Measurements from ENCODE around the gene BPNT1. TPM values are rescaled to one million over a fixed set of nuclear protein-coding genes. Genes with fewer than 3 reads are reported as not detected.

The BPNT1 gene
- total RNA-seq, 2 experiments from 2014 or later = 43.0 to 98.5 TPM

GRCh38 chr1:220013497-220013896 lies 76.1 kb downstream of the BPNT1 start:
- no peaks in the 10 kb centered on the region for H3K79me2 ChIP-seq (ENCODE audit: insufficient read depth, low read depth, low read length)
- no peak overlapping the region for H3K27ac ChIP-seq (ENCODE audit: low read depth, low read length, poor library complexity, severe bottlenecking)
- no peaks in the 10 kb centered on the region for H3K9me2 ChIP-seq (ENCODE audit: insufficient read depth, low read length)
- no peak overlapping the region for H2AFZ ChIP-seq (ENCODE audit: low read length)
- peaks cover 11% of the 10 kb centered on the region for H3K4me1 ChIP-seq (ENCODE audit: insufficient read depth, low read length, poor library complexity, severe bottlenecking)
- H3K4me2 ChIP-seq (ENCODE audit: low read length) = no peak overlapping the region
- peaks cover 100% of the 10 kb centered on the region for H3K36me3 ChIP-seq (ENCODE audit: insufficient read depth, low read length)
- ChIA-PET CTCF (ENCODE audit: unreplicated experiment) (interaction anchor here (0.6 kb wide), 1 partner anchor 161 kb away, joined by 4 read pairs; no protein-coding TSS in a partner anchor), POLR2A (interaction anchor here (0.7 to 2.4 kb wide), 7 partner anchors 8 to 291 kb away, joined by 3 to 12 read pairs (median 3); no protein-coding TSS in a partner anchor)
- no peak for TF ChIP-seq EZH2phosphoT487 (IDR thresholded peaks at IDR 0.05; ENCODE audit: borderline replicate concordance, low read depth, low read length)
- TF ChIP-seq CTCF (conservative IDR thresholded peaks at IDR 0.05; ENCODE audit: low read length) = no peak
- intact Hi-C loops (cut with micrococcal nuclease; ENCODE audit: unreplicated experiment) = no loop called here
- no peak for DNase-seq (ENCODE audit: low spot score)
- no peaks in the 10 kb centered on the region for H4K20me1 ChIP-seq (ENCODE audit: insufficient read depth, low read length)
- H3K9me3 ChIP-seq (ENCODE audit: low read length) = no peaks in the 10 kb centered on the region
- no peak overlapping the region for H3K4me3 ChIP-seq (ENCODE audit: low read depth, low read length, poor library complexity, severe bottlenecking)
- no TSS peak for BruUV-seq (replicated peaks)

- TF ChIP-seq CTCF (conservative IDR thresholded peaks at IDR 0.05; ENCODE audit: low read length) (peak; percentile 65), EZH2phosphoT487 (IDR thresholded peaks at IDR 0.05; ENCODE audit: borderline replicate concordance, low read depth, low read length) (no peak)
- Histone ChIP-seq H3K9me2 (ENCODE audit: insufficient read depth, low read length) (no peaks in the 10 kb centered on the region), H3K9me3 (ENCODE audit: low read length) (no peaks in the 10 kb centered on the region), H3K4me1 (ENCODE audit: insufficient read depth, low read length, poor library complexity, severe bottlenecking) (peaks cover 11% of the 10 kb centered on the region), H2AFZ (ENCODE audit: low read length) (no peak overlapping the region), H4K20me1 (ENCODE audit: insufficient read depth, low read length) (no peaks in the 10 kb centered on the region; the same call in 1 of the 2 replicates), H3K36me3 (ENCODE audit: insufficient read depth, low read length) (peaks cover 100% of the 10 kb centered on the region), H3K79me2 (ENCODE audit: insufficient read depth, low read depth, low read length) (no peaks in the 10 kb centered on the region), H3K4me3 (ENCODE audit: low read depth, low read length, poor library complexity, severe bottlenecking) (no peak overlapping the region), H3K27ac (ENCODE audit: low read depth, low read length, poor library complexity, severe bottlenecking) (no peak overlapping the region), H3K4me2 (ENCODE audit: low read length) (no peak overlapping the region)
- intact Hi-C loops (cut with micrococcal nuclease; ENCODE audit: unreplicated experiment) = no loop called here
- DNase-seq (ENCODE audit: low spot score) = peak; percentile 32
- POLR2A ChIA-PET = interaction anchor here (0.6 to 2.4 kb wide), 9 partner anchors 9 to 624 kb away, joined by 3 to 12 read pairs (median 3); no protein-coding TSS in a partner anchor
- CTCF ChIA-PET (ENCODE audit: unreplicated experiment) = no interaction called here
- no TSS peak for BruUV-seq (replicated peaks)
These were observed 77.3 kb downstream of the BPNT1 start for GRCh38 chr1:220012259-220012658.

- no peak for TF ChIP-seq CTCF (conservative IDR thresholded peaks at IDR 0.05; ENCODE audit: low read length)
- no peak for TF ChIP-seq EZH2phosphoT487 (IDR thresholded peaks at IDR 0.05; ENCODE audit: borderline replicate concordance, low read depth, low read length)
- no TSS peak for BruUV-seq (replicated peaks)
- H3K4me1 ChIP-seq (ENCODE audit: insufficient read depth, low read length, poor library complexity, severe bottlenecking) = peaks cover 11% of the 10 kb centered on the region
- H4K20me1 ChIP-seq (ENCODE audit: insufficient read depth, low read length) = peaks cover 4% of the 10 kb centered on the region
- no peak overlapping the region for H3K4me2 ChIP-seq (ENCODE audit: low read length)
- peaks cover 100% of the 10 kb centered on the region for H3K36me3 ChIP-seq (ENCODE audit: insufficient read depth, low read length)
- ChIA-PET CTCF (ENCODE audit: unreplicated experiment) (no interaction called here), POLR2A (interaction anchor here (1.1 to 2.4 kb wide), 6 partner anchors 8 to 174 kb away, joined by 3 to 12 read pairs (median 3); no protein-coding TSS in a partner anchor)
- no peak overlapping the region for H2AFZ ChIP-seq (ENCODE audit: low read length)
- no peak overlapping the region for H3K4me3 ChIP-seq (ENCODE audit: low read depth, low read length, poor library complexity, severe bottlenecking)
- no peak overlapping the region for H3K27ac ChIP-seq (ENCODE audit: low read depth, low read length, poor library complexity, severe bottlenecking)
- H3K79me2 ChIP-seq (ENCODE audit: insufficient read depth, low read depth, low read length) = no peaks in the 10 kb centered on the region
- no peaks in the 10 kb centered on the region for H3K9me2 ChIP-seq (ENCODE audit: insufficient read depth, low read length)
- no peak for DNase-seq (ENCODE audit: low spot score)
- no peaks in the 10 kb centered on the region for H3K9me3 ChIP-seq (ENCODE audit: low read length)
- intact Hi-C loops (cut with micrococcal nuclease; ENCODE audit: unreplicated experiment) = no loop called here
These were observed 78.0 kb downstream of the BPNT1 start for GRCh38 chr1:220011620-220012019.

All from OCI-LY7 (cell line).